ENCODE results near the gene TBC1D2.
"Not testable (repeated sequence)": the region's sequence is repeated elsewhere in the genome, so short reads cannot be mapped to it uniquely, and the experiment has no call there.

TBC1D2 gene

GRCh38 chr9:98275159-98275558 lies 19.7 kb upstream of the TBC1D2 start:
- Histone ChIP-seq H3K36me3 (ENCODE audit: control insufficient read depth, insufficient read depth, low read length) (no peaks in the 10 kb centered on the region), H3K4me1 (ENCODE audit: control insufficient read depth, insufficient read depth, low read length) (peaks cover 3% of the 10 kb centered on the region)

DNA sequence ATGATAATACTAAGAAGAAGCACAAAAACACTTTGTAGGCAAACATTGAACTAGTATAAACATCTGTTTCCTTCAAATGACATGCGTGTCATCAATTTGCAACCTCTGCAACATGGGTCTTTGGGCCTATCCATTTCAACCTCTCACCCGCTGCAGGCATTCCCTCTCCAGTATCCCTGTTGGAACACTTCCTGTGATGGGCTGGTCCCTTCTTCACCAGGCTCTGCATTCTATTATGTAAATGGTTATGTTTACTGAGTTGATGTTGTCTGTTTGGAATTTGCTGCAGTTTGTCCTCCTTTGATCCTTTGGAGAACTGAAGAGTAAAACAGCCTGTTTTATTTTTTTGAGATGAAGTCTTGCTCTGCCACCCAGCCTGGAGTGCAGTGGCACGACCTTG lies 16.6 kb upstream of the TBC1D2 start:
- no peak overlapping the region for H3K27ac ChIP-seq (ENCODE audit: insufficient read depth, low read depth, low read length, poor library complexity, severe bottlenecking)

More at GRCh38 chr9:98275159-98275558, 19.7 kb upstream of the TBC1D2 start:
- Histone ChIP-seq H3K27ac (ENCODE audit: insufficient read depth, low read depth, low read length, poor library complexity, severe bottlenecking) (no peak overlapping the region), H3K9me3 (ENCODE audit: control insufficient read depth, low read length) (no peaks in the 10 kb centered on the region), H3K27me3 (ENCODE audit: control insufficient read depth, insufficient read depth, low read length, poor library complexity, severe bottlenecking) (no peaks in the 10 kb centered on the region), H3K4me3 (ENCODE audit: insufficient read depth, low read depth, low read length) (no peak overlapping the region)
- WGBS, 2 experiments = no CpG with 5 or more reads among the region's 2 CpGs

DNA sequence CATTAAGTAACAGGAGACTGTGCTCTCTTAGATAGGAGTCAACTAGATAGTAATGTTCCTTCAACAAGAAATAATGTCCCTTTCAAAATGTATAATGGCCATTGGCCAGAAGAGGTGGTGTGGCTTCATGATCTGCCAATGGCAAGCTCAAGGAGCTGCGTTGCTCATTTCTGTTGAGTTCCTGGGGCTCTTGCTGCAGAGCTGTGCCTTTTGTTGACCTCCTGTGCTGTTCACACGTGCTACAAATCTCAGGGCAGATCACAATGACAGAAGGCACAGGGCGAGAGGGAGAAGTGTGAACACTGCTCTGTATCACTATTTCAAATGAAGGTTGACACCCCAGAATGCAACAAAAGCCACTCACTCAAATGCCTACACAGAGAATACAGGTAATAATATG lies 16.0 kb upstream of the TBC1D2 start:
- Histone ChIP-seq H3K36me3 (ENCODE audit: control insufficient read depth, insufficient read depth, low read length) (no peaks in the 10 kb centered on the region), H3K4me3 (ENCODE audit: insufficient read depth, low read depth, low read length) (no peak overlapping the region), H3K4me1 (ENCODE audit: control insufficient read depth, insufficient read depth, low read length) (peaks cover 3% of the 10 kb centered on the region), H3K9me3 (ENCODE audit: control insufficient read depth, low read length) (no peaks in the 10 kb centered on the region), H3K27me3 (ENCODE audit: control insufficient read depth, insufficient read depth, low read length, poor library complexity, severe bottlenecking) (no peaks in the 10 kb centered on the region), H3K27ac (ENCODE audit: insufficient read depth, low read depth, low read length, poor library complexity, severe bottlenecking) (no peak overlapping the region)
- WGBS, 2 experiments = 68 to 69% methylated on average over 3 of the region's 3 CpGs

More for the DNA sequence above, 16.6 kb upstream of the TBC1D2 start:
- WGBS, 2 experiments = 94% methylated on average over 3 of the region's 3 CpGs
- H3K36me3 ChIP-seq (ENCODE audit: control insufficient read depth, insufficient read depth, low read length) = no peaks in the 10 kb centered on the region
- no peak overlapping the region for H3K4me3 ChIP-seq (ENCODE audit: insufficient read depth, low read depth, low read length)
- H3K27me3 ChIP-seq (ENCODE audit: control insufficient read depth, insufficient read depth, low read length, poor library complexity, severe bottlenecking) = no peaks in the 10 kb centered on the region
- H3K9me3 ChIP-seq (ENCODE audit: control insufficient read depth, low read length) = no peaks in the 10 kb centered on the region
- peaks cover 3% of the 10 kb centered on the region for H3K4me1 ChIP-seq (ENCODE audit: control insufficient read depth, insufficient read depth, low read length)

- H3K27ac ChIP-seq (ENCODE audit: insufficient read depth, low read depth, low read length, poor library complexity, severe bottlenecking); H3K36me3 ChIP-seq (ENCODE audit: control insufficient read depth, insufficient read depth, low read length); H3K4me3 ChIP-seq (ENCODE audit: insufficient read depth, low read depth, low read length); H3K4me1 ChIP-seq (ENCODE audit: control insufficient read depth, insufficient read depth, low read length); H3K9me3 ChIP-seq (ENCODE audit: control insufficient read depth, low read length); H3K27me3 ChIP-seq (ENCODE audit: control insufficient read depth, insufficient read depth, low read length, poor library complexity, severe bottlenecking): not testable (repeated sequence)
- WGBS, 2 experiments = 84 to 85% methylated on average over 11 of the region's 11 CpGs
These were observed 14.8 kb upstream of the TBC1D2 start for GRCh38 chr9:98270284-98270683.

DNA sequence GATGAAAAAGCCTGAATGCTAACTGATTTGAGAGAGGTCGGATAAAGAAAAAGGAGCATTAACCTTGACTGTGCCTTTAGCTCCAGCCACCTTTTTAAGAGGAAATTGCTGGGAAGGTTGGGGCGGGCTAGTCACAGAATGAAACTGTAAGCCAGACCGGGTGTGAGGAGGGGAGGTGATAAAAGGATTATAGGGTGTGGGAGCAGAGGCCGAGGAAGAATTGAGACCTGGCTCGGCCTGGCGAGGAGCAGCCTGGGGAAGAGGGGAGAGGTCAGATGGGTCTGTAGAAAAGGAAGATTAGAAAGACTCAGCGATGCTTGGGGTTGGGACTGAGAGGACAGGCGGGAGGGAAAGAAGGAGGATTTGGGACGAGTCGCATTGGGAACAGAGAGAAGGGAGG lies 14.2 kb upstream of the TBC1D2 start:
- not testable (repeated sequence) for H3K27me3 ChIP-seq (ENCODE audit: control insufficient read depth, insufficient read depth, low read length, poor library complexity, severe bottlenecking); H3K4me3 ChIP-seq (ENCODE audit: insufficient read depth, low read depth, low read length); H3K36me3 ChIP-seq (ENCODE audit: control insufficient read depth, insufficient read depth, low read length); H3K4me1 ChIP-seq (ENCODE audit: control insufficient read depth, insufficient read depth, low read length); H3K27ac ChIP-seq (ENCODE audit: insufficient read depth, low read depth, low read length, poor library complexity, severe bottlenecking); H3K9me3 ChIP-seq (ENCODE audit: control insufficient read depth, low read length)
- WGBS, 2 experiments = 49 to 54% methylated on average over 10 of the region's 10 CpGs

DNA sequence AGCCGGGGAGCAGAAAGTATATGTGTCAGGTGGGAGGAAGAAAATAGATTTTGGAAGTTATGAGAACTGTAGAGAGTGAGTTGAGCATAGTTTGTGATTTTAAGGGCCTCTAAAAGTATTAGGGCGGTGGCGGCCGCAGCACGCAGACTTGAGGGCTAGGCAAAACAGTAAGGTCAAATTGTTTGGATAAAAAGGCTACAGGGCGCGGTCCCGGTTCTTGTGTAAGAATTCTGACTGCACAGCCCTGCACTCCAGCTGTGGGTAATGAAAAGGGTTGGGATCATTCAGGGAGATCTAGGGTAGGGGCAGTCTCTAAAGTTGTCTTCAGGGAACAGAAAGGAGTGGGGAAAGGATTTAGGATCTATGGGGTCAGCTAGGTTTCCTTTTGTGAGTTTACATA lies 12.1 kb upstream of the TBC1D2 start:
- 95% methylated on average over 8 of the region's 8 CpGs for WGBS, 2 experiments
- H3K36me3 ChIP-seq (ENCODE audit: control insufficient read depth, insufficient read depth, low read length); H3K4me1 ChIP-seq (ENCODE audit: control insufficient read depth, insufficient read depth, low read length); H3K27me3 ChIP-seq (ENCODE audit: control insufficient read depth, insufficient read depth, low read length, poor library complexity, severe bottlenecking); H3K27ac ChIP-seq (ENCODE audit: insufficient read depth, low read depth, low read length, poor library complexity, severe bottlenecking); H3K4me3 ChIP-seq (ENCODE audit: insufficient read depth, low read depth, low read length); H3K9me3 ChIP-seq (ENCODE audit: control insufficient read depth, low read length): not testable (repeated sequence)

DNA sequence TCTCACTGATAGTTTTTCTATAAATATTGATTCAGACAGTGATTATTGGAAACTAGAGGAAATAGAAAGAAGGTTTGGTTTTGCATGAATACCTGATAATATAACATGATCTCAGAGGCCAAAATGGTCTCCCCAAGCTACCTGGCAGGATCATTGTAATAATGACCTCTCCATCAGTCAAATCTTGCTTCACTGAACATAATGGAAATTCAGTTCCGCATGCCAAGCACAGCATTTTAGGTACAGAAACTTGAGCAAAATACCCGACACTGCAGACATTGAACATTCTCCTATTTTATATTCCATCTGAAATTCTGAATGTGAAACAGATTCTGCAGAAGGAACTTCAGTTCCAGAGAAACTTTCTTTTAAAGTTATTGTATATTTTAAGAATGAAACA lies 9.1 kb upstream of the TBC1D2 start:
- H3K4me3 ChIP-seq (ENCODE audit: insufficient read depth, low read depth, low read length) = no peak overlapping the region
- no peaks in the 10 kb centered on the region for H3K36me3 ChIP-seq (ENCODE audit: control insufficient read depth, insufficient read depth, low read length)
- no peaks in the 10 kb centered on the region for H3K27me3 ChIP-seq (ENCODE audit: control insufficient read depth, insufficient read depth, low read length, poor library complexity, severe bottlenecking)
- H3K27ac ChIP-seq (ENCODE audit: insufficient read depth, low read depth, low read length, poor library complexity, severe bottlenecking) = no peak overlapping the region
- H3K4me1 ChIP-seq (ENCODE audit: control insufficient read depth, insufficient read depth, low read length) = no peaks in the 10 kb centered on the region
- H3K9me3 ChIP-seq (ENCODE audit: control insufficient read depth, low read length) = no peaks in the 10 kb centered on the region
- 88 to 97% methylated on average over 2 of the region's 2 CpGs for WGBS, 2 experiments

GRCh38 chr9:98263482-98264357 lies 8.3 kb upstream of the TBC1D2 start:
- no peaks in the 10 kb centered on the region for H3K4me1 ChIP-seq (ENCODE audit: control insufficient read depth, insufficient read depth, low read length)
- H3K4me3 ChIP-seq (ENCODE audit: insufficient read depth, low read depth, low read length) = no peak overlapping the region
- H3K27ac ChIP-seq (ENCODE audit: insufficient read depth, low read depth, low read length, poor library complexity, severe bottlenecking) = no peak overlapping the region
- WGBS, 2 experiments = 37 to 52% methylated on average over 6 to 7 of the region's 8 CpGs
- no peaks in the 10 kb centered on the region for H3K9me3 ChIP-seq (ENCODE audit: control insufficient read depth, low read length)
- no peaks in the 10 kb centered on the region for H3K36me3 ChIP-seq (ENCODE audit: control insufficient read depth, insufficient read depth, low read length)
- H3K27me3 ChIP-seq (ENCODE audit: control insufficient read depth, insufficient read depth, low read length, poor library complexity, severe bottlenecking) = no peaks in the 10 kb centered on the region

DNA sequence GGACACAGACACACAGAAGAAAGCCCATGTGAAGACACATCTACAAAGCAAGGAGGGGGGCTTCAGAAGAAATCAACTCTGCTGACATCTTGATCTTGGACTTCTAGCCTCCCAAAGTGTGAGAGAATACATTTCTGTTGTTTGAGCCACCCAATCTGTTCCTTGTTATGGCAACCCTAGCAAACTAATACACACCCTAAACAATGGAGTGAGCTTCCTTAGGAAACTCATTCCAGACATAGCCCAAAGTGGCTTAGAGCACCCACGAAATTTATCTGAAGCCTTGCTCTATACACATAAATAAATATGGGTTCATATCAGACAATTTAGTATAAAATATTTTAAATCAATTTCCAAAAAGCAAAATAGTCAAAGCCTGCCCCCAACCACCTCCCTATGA lies 7.6 kb upstream of the TBC1D2 start:
- H3K27ac ChIP-seq (ENCODE audit: insufficient read depth, low read depth, low read length, poor library complexity, severe bottlenecking) = no peak overlapping the region
- H3K9me3 ChIP-seq (ENCODE audit: control insufficient read depth, low read length) = no peaks in the 10 kb centered on the region
- H3K27me3 ChIP-seq (ENCODE audit: control insufficient read depth, insufficient read depth, low read length, poor library complexity, severe bottlenecking) = no peaks in the 10 kb centered on the region
- no peaks in the 10 kb centered on the region for H3K36me3 ChIP-seq (ENCODE audit: control insufficient read depth, insufficient read depth, low read length)
- H3K4me3 ChIP-seq (ENCODE audit: insufficient read depth, low read depth, low read length) = no peak overlapping the region
- no peaks in the 10 kb centered on the region for H3K4me1 ChIP-seq (ENCODE audit: control insufficient read depth, insufficient read depth, low read length)
- 100% methylated on average over 1 of the region's 1 CpG; no CpG with 5 or more reads in 1 of the 2 experiments for WGBS, 2 experiments

DNA sequence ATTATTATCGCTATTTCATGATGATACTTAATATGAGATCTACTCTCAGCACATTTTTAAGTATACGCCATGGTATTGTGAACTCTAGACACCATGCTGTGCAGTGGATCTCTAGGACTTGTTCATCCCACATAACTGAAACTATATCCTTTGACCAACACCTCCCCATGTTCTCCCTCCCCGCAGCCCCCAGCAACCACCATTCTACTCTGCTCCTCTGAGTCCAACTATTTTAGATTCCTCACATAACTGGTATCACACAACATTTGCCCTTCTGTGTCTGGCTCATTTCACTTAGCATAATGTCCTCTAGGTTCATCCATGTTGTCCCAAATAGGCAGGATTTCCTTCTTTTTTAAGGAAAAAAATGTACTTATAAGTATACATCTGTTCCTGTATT lies 6.6 kb upstream of the TBC1D2 start:
- no peaks in the 10 kb centered on the region for H3K4me1 ChIP-seq (ENCODE audit: control insufficient read depth, insufficient read depth, low read length)
- WGBS, 2 experiments = 92 to 93% methylated on average over 3 of the region's 3 CpGs
- no peak overlapping the region for H3K27ac ChIP-seq (ENCODE audit: insufficient read depth, low read depth, low read length, poor library complexity, severe bottlenecking)
- no peaks in the 10 kb centered on the region for H3K9me3 ChIP-seq (ENCODE audit: control insufficient read depth, low read length)
- no peak overlapping the region for H3K4me3 ChIP-seq (ENCODE audit: insufficient read depth, low read depth, low read length)
- no peaks in the 10 kb centered on the region for H3K36me3 ChIP-seq (ENCODE audit: control insufficient read depth, insufficient read depth, low read length)
- no peaks in the 10 kb centered on the region for H3K27me3 ChIP-seq (ENCODE audit: control insufficient read depth, insufficient read depth, low read length, poor library complexity, severe bottlenecking)
